Raji (cell line): ENCODE data around the gene MRPS15.

Source experiments
- POLR2A ChIP-seq: IDR thresholded peaks from 2 replicates; pipeline ENCODE4 v1.6.1; 2011; ENCODE audit warnings: low read depth, low read length, control low read depth; ENCODE audit not compliant: insufficient read depth

MRPS15 gene

GRCh38 chr1:36419140-36419539, 45.0 kb downstream of the MRPS15 start:
- TF ChIP-seq POLR2A, result no peak

DNA sequence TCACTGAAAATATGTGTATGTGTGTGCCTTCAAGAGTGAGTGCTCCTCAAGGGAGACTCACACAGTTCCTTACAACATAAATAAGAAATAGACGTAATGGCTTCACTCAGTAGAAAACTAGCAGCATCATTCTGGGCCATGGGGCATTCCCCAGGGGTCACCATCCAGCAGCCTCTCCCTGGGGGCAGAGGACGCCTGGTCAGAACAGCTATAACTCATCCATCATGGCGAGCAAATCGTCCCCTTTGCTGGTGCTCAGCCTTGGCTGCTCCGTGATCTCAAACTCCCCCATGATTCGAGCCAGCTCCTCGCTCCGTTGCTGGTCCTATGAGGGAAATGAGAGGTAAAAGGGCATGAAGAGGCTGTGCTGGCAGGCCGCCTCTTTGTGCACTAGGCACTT, 46.3 kb downstream of the MRPS15 start:
- TF ChIP-seq POLR2A, result no peak

DNA sequence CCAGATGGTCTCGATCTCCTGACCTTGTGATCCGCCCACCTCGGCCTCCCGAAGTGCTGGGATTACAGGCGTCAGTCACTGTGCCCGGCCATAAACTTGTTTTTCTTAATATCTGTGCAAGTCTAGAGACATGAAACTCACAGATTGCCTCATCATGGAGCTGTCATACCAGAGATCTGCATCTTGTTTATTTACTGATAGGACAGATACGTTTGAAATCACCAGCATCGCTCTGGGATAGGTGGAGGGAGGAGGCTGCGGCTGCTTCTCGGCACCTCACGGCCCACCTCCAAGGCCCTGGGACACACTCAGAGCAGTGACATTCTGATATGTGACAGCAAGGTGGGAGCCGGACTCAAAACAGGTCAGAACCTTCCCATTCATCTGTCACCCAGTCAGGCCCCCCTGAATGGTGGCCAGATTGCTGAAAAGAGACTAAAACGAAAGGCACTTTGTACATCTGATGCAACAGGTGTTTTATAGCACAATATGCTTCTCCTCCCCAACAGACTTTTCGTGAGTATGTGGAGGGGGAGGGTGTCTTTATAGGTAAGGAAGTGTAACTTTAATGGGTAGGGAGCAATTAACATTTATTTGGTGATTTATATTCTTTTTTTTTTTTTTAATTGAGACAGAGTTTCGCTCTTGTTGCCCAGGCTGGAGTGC, 48.4 kb downstream of the MRPS15 start:
- TF ChIP-seq POLR2A, result no peak

- no peak for TF ChIP-seq POLR2A
Observed at GRCh38 chr1:36414384-36414783, 49.8 kb downstream of the MRPS15 start.

GRCh38 chr1:36411674-36412648, 52.2 kb downstream of the MRPS15 start:
- no peak for TF ChIP-seq POLR2A

DNA sequence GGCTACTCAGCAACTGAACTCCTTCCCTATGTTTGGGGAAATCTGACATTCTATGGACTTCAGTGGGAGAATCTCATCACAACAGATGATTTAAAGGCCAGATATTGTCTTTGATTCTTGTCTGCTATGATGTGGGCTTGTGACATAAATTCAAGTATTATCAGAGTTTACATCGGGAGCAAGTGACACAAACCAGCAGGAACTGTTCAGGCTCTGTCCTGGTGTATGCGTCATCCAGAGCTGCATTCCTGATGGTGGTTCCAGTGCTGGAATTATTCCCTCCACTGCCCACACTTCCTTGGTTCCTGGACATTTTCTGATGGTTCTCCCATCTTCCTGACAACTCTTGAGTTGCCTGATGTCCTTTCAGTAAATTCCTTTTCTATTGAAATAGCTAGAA, 55.7 kb downstream of the MRPS15 start:
- TF ChIP-seq POLR2A, result no peak

- TF ChIP-seq POLR2A, result no peak
Observed at GRCh38 chr1:36406440-36406839, 57.7 kb downstream of the MRPS15 start.
